ENCODE results near the gene RHAG. TPM values are rescaled to one million over a fixed set of nuclear protein-coding genes. Genes with fewer than 3 reads are reported as not detected.

The RHAG gene
- total and polyA plus RNA-seq, 2 of the 8 experiments (the other 6 are each of a cell fraction or from before 2014, with no cell fraction given), result not detected

DNA sequence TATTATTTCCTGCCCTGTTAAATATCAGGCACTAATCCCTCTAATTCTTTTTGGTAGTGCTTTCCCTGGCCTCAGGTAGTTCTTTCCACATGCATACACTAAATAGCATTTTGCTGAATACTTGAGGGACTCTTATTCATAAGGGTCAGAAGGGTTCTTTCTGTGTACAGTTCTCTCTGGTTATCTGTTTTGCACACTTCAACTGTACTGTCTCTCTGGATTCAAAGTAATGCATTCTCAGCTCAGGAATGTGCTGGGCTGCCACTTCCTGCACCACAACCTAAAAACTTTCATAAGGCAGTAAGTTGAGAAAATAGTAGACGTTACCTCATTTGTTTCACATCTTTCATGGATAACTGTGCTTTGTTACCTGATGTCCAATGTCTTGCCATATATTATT is 54.1 kb downstream of the RHAG start:
- Histone ChIP-seq H2BK120ac (replicated peaks; ENCODE audit: low read depth, low read length) (no peak overlapping the region), H3K23me2 (ENCODE audit: low read depth, low read length) (no peaks in the 10 kb centered on the region), H4K5ac (ENCODE audit: insufficient read length, low read depth, low read length) (no peak overlapping the region), H3K23ac (ENCODE audit: insufficient read length) (no peak overlapping the region), H3K4me1 (replicated peaks in 1 of 4; ENCODE audit: control insufficient read depth in 3 of 4, insufficient read depth in 4 of 4, low read length in 3 of 4) (no peaks in the 10 kb centered on the region), H4K91ac (replicated peaks; ENCODE audit: insufficient read length, low read length) (no peak overlapping the region), H2AFZ (ENCODE audit: low read length) (no peak overlapping the region), H3K9me3 (ENCODE audit: insufficient read depth in 2 of 2, low read depth in 1 of 2, low read length in 1 of 2) (0 out of 4 replicates have a peak, but pooled peaks cover 0 to 2% of the 10 kb centered on the region in 2 experiments), H2BK12ac (ENCODE audit: low read depth, low read length) (no peak overlapping the region), H3K27ac (ENCODE audit: low read depth, low read length) (no peak overlapping the region), H3K79me1 (ENCODE audit: low read depth, low read length) (no peaks in the 10 kb centered on the region), H3K79me2 (ENCODE audit: control insufficient read depth in 1 of 2, insufficient read depth in 2 of 2, low read length in 2 of 2) (no peaks in the 10 kb centered on the region), H3K27me3 (replicated peaks in 1 of 4; ENCODE audit: control insufficient read depth in 3 of 4, extremely low read depth in 1 of 4, insufficient read depth in 3 of 4, low read length in 3 of 4) (no peaks in the 10 kb centered on the region), H3K14ac (ENCODE audit: insufficient read length) (no peak overlapping the region), H4K20me1 (replicated peaks in 1 of 2; ENCODE audit: control insufficient read depth in 1 of 2, insufficient read depth in 2 of 2, low read length in 2 of 2) (no peaks in the 10 kb centered on the region), H2BK5ac (ENCODE audit: low read depth, low read length) (no peak overlapping the region), H3K4ac (replicated peaks; ENCODE audit: insufficient read length, low read depth, low read length) (no peak overlapping the region), H2BK20ac (ENCODE audit: low read length) (no peak overlapping the region), H3K56ac (replicated peaks; ENCODE audit: insufficient read length, low read depth, low read length) (no peak overlapping the region), H4K8ac (ENCODE audit: extremely low read depth, insufficient read depth, low read length) (no peak overlapping the region), H3K4me2 (ENCODE audit: insufficient read depth in 1 of 2, low read depth in 2 of 2, low read length in 2 of 2) (no peak overlapping the region), H3K18ac (ENCODE audit: extremely low read depth, low read length) (no peak overlapping the region), H2AK5ac (ENCODE audit: low read depth, low read length) (no peak overlapping the region), H3K36me3 (ENCODE audit: control insufficient read depth in 2 of 4, insufficient read depth in 4 of 4, low read length in 3 of 4) (no peaks in the 10 kb centered on the region), H3K4me3 (ENCODE audit: extremely low read depth in 1 of 4, insufficient read depth in 2 of 4, low read depth in 3 of 4, low read length in 4 of 4) (no peak overlapping the region), H3K9ac (replicated peaks in 1 of 4; ENCODE audit: extremely low read depth in 1 of 4, low read depth in 3 of 4, low read length in 3 of 4) (no peak overlapping the region), H2BK15ac (ENCODE audit: low read length) (no peak overlapping the region)
- POLR2A ChIA-PET (ENCODE audit: partially characterized antibody), result no interaction called here
- CTCF ChIA-PET (ENCODE audit: partially characterized antibody), result no interaction called here
- WGBS, 2 experiments (ENCODE audit: extremely low coverage in 1 of 2, insufficient coverage in 1 of 2, insufficient read length in 1 of 2, insufficient replicate concordance in 2 of 2, low coverage in 1 of 2, low lambda C conversion rate in 2 of 2, missing lambda C conversion rate in 1 of 2), result 100% methylated on average over 1 of the region's 1 CpG; no CpG with 5 or more reads in 1 of the 2 experiments
- DNase-seq (ENCODE audit: low read depth in 1 of 2, low spot score in 2 of 2) (no peak), FAIRE-seq (no peak)
- TF ChIP-seq SAP30 (IDR thresholded peaks at IDR 0.05; ENCODE audit: insufficient read depth, insufficient replicate concordance, low read length) (no peak), CTBP2 (IDR thresholded peaks at IDR 0.05; ENCODE audit: borderline replicate concordance, insufficient read depth, insufficient read length, low read length) (no peak), RNF2 (IDR thresholded peaks at IDR 0.05; ENCODE audit: borderline replicate concordance, low read depth, low read length, missing control alignments, poor library complexity, severe bottlenecking) (no peak), RAD21 (IDR thresholded peaks at IDR 0.05 in 1 of 2, conservative IDR thresholded peaks at IDR 0.05 in 1 of 2; ENCODE audit: low read depth in 2 of 2, low read length in 2 of 2) (no peak), BACH1 (IDR thresholded peaks at IDR 0.05; ENCODE audit: low read length) (no peak), POU5F1 (IDR thresholded peaks at IDR 0.05; ENCODE audit: low read depth, low read length) (no peak)
- TF ChIP-seq, protein P1, sequence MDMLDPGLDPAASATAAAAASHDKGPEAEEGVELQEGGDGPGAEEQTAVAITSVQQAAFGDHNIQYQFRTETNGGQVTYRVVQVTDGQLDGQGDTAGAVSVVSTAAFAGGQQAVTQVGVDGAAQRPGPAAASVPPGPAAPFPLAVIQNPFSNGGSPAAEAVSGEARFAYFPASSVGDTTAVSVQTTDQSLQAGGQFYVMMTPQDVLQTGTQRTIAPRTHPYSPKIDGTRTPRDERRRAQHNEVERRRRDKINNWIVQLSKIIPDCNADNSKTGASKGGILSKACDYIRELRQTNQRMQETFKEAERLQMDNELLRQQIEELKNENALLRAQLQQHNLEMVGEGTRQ (IDR thresholded peaks at IDR 0.05; ENCODE audit: low read length), result no peak
- TF ChIP-seq, protein P2, sequence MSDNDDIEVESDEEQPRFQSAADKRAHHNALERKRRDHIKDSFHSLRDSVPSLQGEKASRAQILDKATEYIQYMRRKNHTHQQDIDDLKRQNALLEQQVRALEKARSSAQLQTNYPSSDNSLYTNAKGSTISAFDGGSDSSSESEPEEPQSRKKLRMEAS (IDR thresholded peaks at IDR 0.05), result no peak
